Gastroesophageal sphincter (tissue), 3 donors: ENCODE data around the gene RAET1G.

Experiments
- CTCF ChIP-seq, 4 experiments: fragments of 200-600 bp in 2 of 4; fragments of 450-650 bp in 2 of 4; sonication (generic) in 1 of 4; IDR thresholded peaks; one replicate each; pipeline ENCODE4 v1.5.1; 2017 to 2019; ENCODE audit warnings: antibody characterized with exemption in 4 of 4, mild to moderate bottlenecking in 2 of 4, moderate library complexity in 2 of 4
- EP300 ChIP-seq: sonication (generic); formaldehyde crosslinking; IDR thresholded peaks from one replicate; pipeline ENCODE4 v1.6.1; 2017; ENCODE audit warnings: antibody characterized with exemption, mild to moderate bottlenecking
- POLR2A ChIP-seq, 2 donors: fragments of 450-650 bp; IDR thresholded peaks; one replicate each; pipeline ENCODE4 v1.6.1; 2017; ENCODE audit warnings: antibody characterized with exemption in 2 of 2, mild to moderate bottlenecking in 2 of 2, moderate library complexity in 1 of 2
- POLR2AphosphoS5 ChIP-seq: sonication (generic); formaldehyde crosslinking; IDR thresholded peaks from one replicate; pipeline ENCODE4 v1.6.1; 2017; ENCODE audit warnings: antibody characterized with exemption

- TF ChIP-seq CTCF (IDR thresholded peaks at IDR 0.05) (no peak), POLR2A (IDR thresholded peaks at IDR 0.05) (no peak), POLR2AphosphoS5 (no peak), EP300 (no peak)
Measured at GRCh38 chr6:149964308-149965193, 41.6 kb upstream of the RAET1G start.
